Mononuclear cell (primary cell): Measurements from ENCODE around the gene ZNF644. TPM values are rescaled to one million over a fixed set of nuclear protein-coding genes. Genes with fewer than 3 reads are reported as not detected.
"Not testable (repeated sequence)": the region's sequence is repeated elsewhere in the genome, so short reads cannot be mapped to it uniquely, and the experiment has no call there.

ENCODE experiments used
- H3K27me3 ChIP-seq: 2 replicates; pipeline ENCODE4 v1.6.0; 2011; ENCODE audit warnings: low read length, control low read depth; ENCODE audit not compliant: insufficient read depth
- H3K4me1 ChIP-seq: 2 replicates; pipeline ENCODE4 v1.5.1; 2011; ENCODE audit warnings: mild to moderate bottlenecking, low read length, control low read depth; ENCODE audit not compliant: insufficient read depth
- H3K4me3 ChIP-seq: 2 replicates; pipeline ENCODE4 v1.5.1; 2011; ENCODE audit warnings: mild to moderate bottlenecking, low read length, moderate library complexity
- H3K9me3 ChIP-seq: 2 replicates; pipeline ENCODE4 v1.5.1; 2011; ENCODE audit warnings: low read depth, mild to moderate bottlenecking, control low read depth, low read length
- total RNA-seq: library from RNA; depleted of rRNA; stranded (reverse); fragments of >200 nt; gene quantifications from one replicate; pipeline ENCODE4 v1.2.3, GENCODE V29; 2012

ZNF644 gene
- total RNA-seq = 260 TPM

DNA sequence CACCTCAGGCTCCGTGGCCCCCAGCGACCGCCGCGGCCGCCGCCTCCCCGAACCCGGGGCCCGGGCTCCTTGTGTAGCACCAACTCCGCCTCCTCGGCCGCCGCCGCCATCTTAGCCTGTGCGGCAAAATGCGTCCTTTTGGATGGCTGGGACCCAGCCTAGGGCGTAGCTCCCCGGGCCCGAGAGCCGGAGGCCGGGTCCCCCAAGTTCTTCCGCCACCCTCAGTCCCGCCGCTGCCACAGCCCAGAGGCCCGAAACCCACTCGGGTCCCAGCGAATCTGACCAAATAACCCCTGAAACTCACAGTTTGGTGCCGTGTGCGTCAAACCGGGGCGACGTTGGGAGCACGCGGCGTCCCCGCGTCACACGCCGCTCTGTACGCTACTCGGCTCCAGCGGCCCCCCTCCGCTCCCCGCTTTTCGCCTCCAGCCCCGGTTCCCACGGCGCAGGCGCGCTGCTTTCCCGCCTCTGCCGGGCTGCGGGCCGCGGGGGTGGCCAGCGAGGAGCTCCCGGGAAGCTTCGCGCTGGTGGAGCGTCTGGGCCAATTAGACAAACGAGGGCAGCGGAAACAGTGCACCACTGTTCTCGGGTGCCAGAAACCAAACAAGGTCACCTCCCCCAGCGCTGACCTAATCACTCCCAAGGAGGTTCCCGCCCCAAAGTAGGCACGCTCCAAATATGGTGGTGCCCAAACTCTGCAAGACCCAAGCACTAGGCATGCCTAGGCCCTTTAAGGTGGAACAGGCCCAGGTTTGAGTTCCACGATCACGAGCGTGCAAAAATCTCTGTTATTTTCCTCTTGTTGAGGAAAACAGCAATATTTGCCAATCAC lies at the start of gene ZNF644:
Gene ZNF644, minus strand, starts transcription at position 350 of the 832 bp plus-strand sequence. CDS start 39,682 bp downstream, outside the sequence.
- Histone ChIP-seq H3K9me3 (no peaks in the 10 kb centered on the region), H3K4me3 (peak within 1 kb of the TSS; percentile 80), H3K4me1 (peaks cover 42% of the 10 kb centered on the region), H3K27me3 (no peaks in the 10 kb centered on the region)

DNA sequence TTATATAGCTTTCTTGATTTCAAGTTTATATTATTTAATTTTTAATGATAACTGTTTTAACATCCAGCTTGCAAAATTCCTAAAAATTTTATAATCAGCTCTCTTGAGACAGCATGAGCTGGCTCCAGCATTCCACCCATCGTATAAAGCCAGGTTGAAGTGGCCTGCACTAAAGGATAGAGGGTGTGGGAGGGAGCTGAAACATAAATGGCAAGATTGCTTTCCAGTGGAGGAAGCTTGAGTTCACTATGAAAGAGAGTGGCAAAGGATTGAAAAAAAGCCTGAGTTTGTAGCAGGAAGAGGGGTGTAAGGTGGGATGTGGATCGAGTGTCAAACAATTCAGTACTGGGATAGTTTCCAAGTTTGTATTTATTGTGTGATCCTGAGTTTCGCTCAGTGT lies 48.5 kb upstream of the ZNF644 start:
- no peaks in the 10 kb centered on the region for H3K27me3 ChIP-seq
- H3K4me3 ChIP-seq = no peak overlapping the region
- H3K9me3 ChIP-seq = no peaks in the 10 kb centered on the region
- H3K4me1 ChIP-seq = no peaks in the 10 kb centered on the region

DNA sequence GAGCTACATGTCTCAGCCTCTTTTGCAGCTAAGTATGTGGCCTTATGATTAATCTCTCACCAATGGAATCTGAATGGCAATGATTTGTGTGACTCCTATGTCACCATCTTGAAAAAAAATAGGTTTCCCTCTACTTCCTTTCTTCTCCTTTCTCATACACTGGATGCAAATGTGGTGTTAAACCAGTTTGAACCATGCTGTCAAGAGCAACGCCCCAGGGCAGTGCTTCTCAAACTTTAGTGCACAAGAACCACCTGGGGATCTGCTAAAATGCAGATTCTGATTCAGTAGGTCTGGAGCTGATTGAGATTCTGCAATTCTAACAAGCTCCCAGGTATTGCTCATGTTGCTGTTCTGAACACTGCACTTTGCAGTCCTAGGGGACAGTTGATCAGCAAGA lies 44.7 kb upstream of the ZNF644 start:
- Histone ChIP-seq H3K4me1 (no peaks in the 10 kb centered on the region), H3K4me3 (no peak overlapping the region), H3K9me3 (no peaks in the 10 kb centered on the region), H3K27me3 (no peaks in the 10 kb centered on the region)

DNA sequence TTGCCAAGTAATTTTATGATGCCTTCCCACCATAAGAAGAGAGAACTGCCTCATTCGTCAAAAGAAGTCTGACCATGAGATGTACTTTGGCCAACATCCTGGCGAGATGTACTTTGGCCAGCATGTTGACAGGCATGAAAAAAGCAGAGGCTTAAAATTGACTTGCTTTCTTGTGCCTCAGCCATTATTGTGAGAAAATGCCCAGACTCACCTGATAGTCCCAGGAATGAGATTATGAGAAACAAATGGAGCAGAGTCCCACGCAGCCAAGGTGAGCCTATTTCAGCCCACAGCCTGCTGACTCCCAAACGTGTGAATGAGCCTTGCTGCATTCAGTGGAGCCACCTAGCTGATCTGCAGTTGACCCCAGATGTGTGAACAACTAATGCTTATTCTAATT lies 43.5 kb upstream of the ZNF644 start:
- Histone ChIP-seq H3K9me3 (no peaks in the 10 kb centered on the region), H3K27me3 (no peaks in the 10 kb centered on the region)

DNA sequence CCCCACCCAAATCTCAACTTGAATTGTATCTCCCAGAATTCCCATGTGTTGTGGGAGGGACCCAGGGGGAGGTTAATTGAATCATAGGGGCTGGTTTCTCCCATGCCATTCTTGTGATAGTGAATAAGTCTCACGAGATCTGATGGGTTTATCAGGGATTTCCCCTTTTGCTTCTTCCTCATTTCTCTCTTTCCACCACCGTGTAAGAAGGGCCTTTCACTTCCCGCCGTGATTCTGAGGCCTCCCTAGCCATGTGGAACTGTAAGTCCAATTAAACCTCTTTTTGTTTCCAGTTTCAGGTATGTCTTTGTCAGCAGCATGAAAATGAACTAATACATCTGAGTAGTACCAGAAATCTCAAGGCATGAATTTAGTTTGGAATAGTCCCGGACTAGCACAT lies 41.6 kb upstream of the ZNF644 start:
- not testable (repeated sequence) for H3K4me1 ChIP-seq, H3K9me3 ChIP-seq, H3K4me3 ChIP-seq, H3K27me3 ChIP-seq

More for the DNA sequence above, 43.5 kb upstream of the ZNF644 start:
- H3K4me1 ChIP-seq = no peaks in the 10 kb centered on the region
- no peak overlapping the region for H3K4me3 ChIP-seq

DNA sequence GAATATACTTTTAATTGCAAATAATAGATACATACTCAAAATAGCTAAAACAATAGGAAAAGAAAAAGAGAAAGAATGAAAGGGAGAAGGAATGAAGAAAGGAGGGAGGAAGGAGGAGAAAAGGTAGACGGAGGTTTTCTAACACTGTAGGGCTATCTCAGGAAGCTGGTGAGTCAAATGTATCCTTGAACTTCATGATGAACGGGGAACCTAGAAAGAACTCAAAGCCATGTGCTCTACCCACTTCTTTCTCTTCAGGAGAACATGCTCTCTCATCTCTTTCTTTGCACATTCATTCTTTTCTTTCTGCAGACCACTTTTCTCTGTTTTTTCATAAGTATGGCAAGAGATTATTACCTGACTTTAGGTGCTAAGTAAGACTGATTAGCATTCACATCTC lies 37.3 kb upstream of the ZNF644 start:
- no peaks in the 10 kb centered on the region for H3K9me3 ChIP-seq
- no peak overlapping the region for H3K4me3 ChIP-seq
- no peaks in the 10 kb centered on the region for H3K27me3 ChIP-seq
- peaks cover 13% of the 10 kb centered on the region for H3K4me1 ChIP-seq

DNA sequence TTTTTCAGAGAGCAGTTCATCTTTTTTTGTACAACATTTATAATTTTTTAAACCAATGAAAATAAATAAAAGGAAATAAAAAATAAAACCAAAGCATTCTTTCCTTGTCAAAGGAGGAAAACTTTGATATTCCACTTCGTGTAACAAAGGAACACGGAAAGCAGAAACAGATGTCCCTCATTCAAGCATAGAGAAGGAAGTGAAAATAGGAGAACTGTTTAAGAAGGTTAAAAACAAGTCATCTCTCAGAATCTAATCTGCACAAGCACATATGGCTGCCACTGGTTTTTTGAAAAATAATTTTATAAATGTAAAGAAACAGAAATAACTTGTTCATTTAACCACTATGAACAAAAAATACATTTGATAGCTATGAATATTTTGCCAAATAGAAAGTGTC lies 35.9 kb upstream of the ZNF644 start:
- Histone ChIP-seq H3K27me3 (no peaks in the 10 kb centered on the region), H3K4me3 (no peak overlapping the region), H3K4me1 (peaks cover 13% of the 10 kb centered on the region), H3K9me3 (no peaks in the 10 kb centered on the region)

DNA sequence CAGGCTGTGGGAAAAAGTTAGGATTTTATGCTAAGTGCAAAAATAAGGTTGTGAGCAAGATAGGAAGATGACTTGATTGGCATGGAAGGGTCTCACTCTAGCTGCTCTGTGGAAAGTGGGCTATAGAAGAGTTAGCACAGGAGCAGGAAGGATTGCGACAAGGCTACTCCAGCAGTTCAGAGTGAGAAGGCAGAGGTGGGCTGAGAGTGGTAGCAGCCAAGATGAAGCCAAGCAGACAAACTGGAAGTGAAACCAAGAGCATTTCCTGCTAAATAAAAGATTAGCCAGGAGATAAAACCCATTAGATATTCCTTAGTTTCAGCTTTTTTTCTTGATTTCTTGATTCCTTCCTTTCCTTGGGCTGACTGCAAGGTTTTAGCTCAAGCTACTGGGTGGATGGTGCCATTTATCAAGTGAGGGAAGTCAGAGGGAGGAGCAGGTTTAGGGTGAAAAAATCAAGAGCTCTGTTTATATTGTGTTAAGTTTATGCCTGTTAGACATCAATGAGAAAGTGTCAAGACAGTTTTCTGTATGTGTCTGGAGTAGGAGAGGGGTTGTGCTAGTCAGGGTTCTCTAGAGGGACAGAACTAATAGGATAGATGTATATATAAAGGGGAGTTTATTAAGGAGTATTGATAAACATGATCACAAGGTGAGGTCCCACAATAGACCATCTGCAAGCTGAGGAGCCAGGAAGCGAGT lies 33.1 kb upstream of the ZNF644 start:
- Histone ChIP-seq H3K4me1 (peaks cover 13% of the 10 kb centered on the region), H3K4me3 (no peak overlapping the region), H3K9me3 (no peaks in the 10 kb centered on the region), H3K27me3 (no peaks in the 10 kb centered on the region)

DNA sequence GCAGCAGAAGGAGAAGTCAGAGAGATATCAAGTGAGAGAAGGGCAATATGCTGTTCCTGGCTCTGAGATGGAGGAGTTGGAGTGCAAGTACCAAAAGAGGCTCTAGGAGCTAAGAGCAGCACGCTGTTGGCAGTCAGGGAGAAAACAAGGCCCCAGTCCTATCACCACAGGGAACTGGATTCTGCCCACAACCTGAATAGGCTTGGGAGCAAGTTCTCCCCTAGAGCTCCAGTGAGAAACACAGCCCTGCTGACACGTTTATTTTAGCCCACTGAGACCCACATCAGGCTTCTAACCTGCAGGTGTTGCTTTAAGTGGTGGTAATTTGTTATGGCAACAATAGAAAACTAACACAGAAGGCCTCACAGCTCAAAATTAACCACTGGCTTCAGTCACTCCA lies 31.8 kb upstream of the ZNF644 start:
- no peaks in the 10 kb centered on the region for H3K9me3 ChIP-seq
- peaks cover 13% of the 10 kb centered on the region for H3K4me1 ChIP-seq
- no peaks in the 10 kb centered on the region for H3K27me3 ChIP-seq
- no peak overlapping the region for H3K4me3 ChIP-seq

DNA sequence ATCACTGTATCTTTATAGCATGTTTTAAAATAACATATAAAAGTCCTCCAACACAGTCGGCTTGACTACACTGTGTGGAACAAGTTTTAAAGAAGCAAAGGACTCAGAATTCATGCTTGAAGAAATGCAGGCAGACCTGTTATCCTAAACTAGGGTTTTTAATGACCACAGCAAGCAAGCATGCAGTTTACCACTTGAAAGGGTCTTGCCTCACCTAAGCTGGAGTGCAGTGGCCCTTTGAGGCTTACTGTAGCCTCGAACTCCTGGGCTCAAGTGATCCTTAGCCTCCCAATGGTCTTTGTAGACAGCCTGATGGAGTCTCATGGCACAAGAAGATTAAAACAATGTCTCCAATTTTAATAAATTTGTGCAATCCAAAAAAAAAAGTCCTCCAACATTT lies 27.7 kb upstream of the ZNF644 start:
- not testable (repeated sequence) for H3K4me1 ChIP-seq, H3K27me3 ChIP-seq, H3K9me3 ChIP-seq, H3K4me3 ChIP-seq

DNA sequence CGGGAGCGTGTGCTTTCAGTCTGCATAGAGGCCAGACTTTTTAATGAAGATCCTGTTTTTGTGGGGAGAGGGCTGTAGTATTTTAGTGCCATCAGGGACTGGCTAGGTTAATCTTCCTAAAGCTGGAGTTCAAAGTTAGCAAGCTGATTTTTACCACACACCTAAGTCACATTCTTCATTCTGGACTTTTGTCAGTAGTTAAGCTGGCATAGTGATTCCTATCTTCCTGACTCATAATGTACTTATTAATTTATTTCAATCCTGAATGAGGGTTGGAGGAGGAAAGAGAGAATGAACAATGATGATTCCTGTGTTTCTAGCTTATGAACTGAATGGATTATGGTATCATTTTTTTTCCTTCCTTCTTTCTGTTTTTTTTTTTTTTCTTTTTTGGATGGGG lies 24.9 kb upstream of the ZNF644 start:
- Histone ChIP-seq H3K4me1 (no peaks in the 10 kb centered on the region), H3K4me3 (no peak overlapping the region), H3K9me3 (no peaks in the 10 kb centered on the region), H3K27me3 (no peaks in the 10 kb centered on the region)

DNA sequence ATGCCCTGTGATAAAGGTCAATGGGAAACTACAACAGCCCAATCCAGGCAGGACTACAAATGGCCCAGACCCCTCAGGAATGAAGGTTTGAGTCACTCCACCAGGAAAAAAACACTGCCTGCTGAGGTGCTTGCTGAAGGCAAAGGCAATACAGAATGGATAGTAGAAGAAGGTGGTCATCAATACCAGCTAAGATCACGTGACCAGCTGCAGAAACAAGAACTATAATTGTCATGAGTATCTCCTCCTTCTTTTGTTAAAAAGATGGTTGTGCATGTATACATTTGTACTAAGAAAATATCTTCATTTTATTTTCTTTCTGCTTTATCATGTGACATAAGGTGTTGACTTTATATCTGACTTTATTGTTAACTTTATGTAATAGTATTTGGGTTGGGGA lies 23.4 kb upstream of the ZNF644 start:
- Histone ChIP-seq H3K9me3 (no peaks in the 10 kb centered on the region), H3K4me1 (no peaks in the 10 kb centered on the region), H3K4me3 (no peak overlapping the region), H3K27me3 (no peaks in the 10 kb centered on the region)

DNA sequence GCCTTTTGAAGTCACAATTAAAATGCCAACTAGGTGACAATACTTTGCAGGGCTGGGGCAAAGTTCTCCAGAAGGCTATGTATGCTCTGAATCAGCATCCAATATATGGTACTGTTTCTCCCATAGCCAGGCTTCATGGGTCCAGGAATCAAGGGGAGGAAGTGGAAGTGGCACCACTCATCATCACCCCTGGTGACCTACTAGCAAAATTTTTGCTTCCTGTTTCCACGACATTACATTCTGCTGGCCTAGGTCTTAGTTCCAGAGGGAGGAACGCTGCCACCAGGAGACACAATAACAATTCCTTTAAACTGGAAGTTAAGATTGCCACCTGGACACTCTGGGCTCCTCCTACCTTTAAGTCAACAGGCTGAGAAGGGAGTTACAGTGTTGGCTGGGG lies 22.9 kb upstream of the ZNF644 start:
- H3K4me3 ChIP-seq, H3K9me3 ChIP-seq, H3K27me3 ChIP-seq, H3K4me1 ChIP-seq: not testable (repeated sequence)

DNA sequence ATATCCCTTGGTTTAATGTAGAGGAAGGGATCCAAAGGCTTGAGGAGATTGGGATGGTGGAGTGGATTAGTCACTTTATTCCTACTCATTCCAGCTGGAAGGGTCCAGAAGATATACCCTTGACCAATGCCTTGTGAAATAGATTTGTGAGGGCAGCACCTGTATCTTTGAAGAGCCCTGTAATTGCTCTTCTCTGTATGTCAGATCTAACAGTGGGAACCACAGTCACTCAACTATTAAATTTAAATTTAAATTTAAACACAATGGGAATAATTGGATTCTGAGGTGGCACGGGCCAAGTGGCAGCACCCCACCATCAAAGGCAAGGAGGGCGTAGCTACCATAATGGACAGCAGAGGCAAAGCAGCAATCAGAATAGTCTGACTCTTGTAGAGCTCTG lies 20.5 kb upstream of the ZNF644 start:
- not testable (repeated sequence) for H3K4me3 ChIP-seq, H3K27me3 ChIP-seq, H3K4me1 ChIP-seq, H3K9me3 ChIP-seq

DNA sequence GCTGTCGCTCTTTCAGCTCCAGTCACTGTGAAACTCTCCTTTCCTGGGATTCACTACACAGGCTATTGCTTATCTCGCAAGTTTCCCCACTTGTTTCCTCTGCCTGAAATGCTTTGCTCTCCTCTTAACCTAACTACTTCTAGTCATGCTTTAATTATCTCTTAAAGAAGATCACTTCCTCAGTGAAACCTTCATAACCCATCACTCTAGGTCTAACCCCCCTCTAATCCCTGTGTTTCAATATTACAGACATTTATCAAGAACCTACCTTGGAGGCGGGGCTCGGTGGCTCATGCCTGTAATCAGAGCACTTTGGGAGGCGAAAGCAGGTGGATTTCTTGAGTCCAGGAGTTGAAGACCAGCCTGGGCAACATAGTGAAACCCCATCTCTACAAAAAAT lies 16.7 kb upstream of the ZNF644 start:
- no peaks in the 10 kb centered on the region for H3K9me3 ChIP-seq
- no peak overlapping the region for H3K4me3 ChIP-seq
- H3K4me1 ChIP-seq = no peaks in the 10 kb centered on the region
- H3K27me3 ChIP-seq = no peaks in the 10 kb centered on the region
